Measurements from ENCODE around the gene PLEKHG4. TPM values are rescaled to one million over a fixed set of nuclear protein-coding genes. Genes with fewer than 3 reads are reported as not detected.

PLEKHG4 gene
- total RNA-seq, 2 experiments from 2014 or later: 7.7 to 12.8 TPM

DNA sequence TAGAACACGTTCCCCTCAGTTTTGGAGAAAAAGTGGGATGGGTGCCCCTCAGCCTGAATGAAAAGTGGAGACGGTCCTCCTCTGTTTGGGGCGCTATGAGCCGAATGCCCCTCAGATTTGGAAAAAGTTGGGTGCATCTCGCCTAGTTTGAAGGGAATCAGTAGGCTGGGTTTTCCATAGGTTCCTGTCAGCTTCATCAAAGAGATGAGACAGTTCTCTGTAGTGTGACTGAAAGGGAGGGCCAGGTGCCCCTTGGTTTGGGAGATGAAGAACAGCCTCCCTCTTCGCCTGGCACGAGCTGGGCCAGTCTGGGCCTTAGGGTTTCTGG lies 31.3 kb upstream of the PLEKHG4 start:
- CTCF ChIA-PET: interaction anchor here (0.7 to 5.8 kb wide), 16 partner anchors 13 to 230 kb away, joined by 3 to 41 read pairs (median 4); partner anchors contain the start of genes E2F4, ELMO3, FBXL8 and TMEM208
- peak overlapping the region; percentile 93 for H3K27ac Mint-ChIP-seq
- H3K4me3 Mint-ChIP-seq: peak overlapping the region; percentile 87
- peaks cover 43% of the 10 kb centered on the region for H3K4me1 Mint-ChIP-seq
- no peaks in the 10 kb centered on the region for H3K36me3 Mint-ChIP-seq
- H3K9me3 Mint-ChIP-seq (ENCODE audit: low read depth): no peaks in the 10 kb centered on the region
- no peak for DNase-seq
- ATAC-seq: no peak
- peaks cover 12% of the 10 kb centered on the region for H3K27me3 Mint-ChIP-seq

- Mint-ChIP-seq H3K9me3 (ENCODE audit: low read depth) (no peaks in the 10 kb centered on the region), H3K27me3 (peaks cover 12% of the 10 kb centered on the region), H3K27ac (peak within 1 kb of the TSS; percentile 93), H3K4me3 (peak within 1 kb of the TSS; percentile 87), H3K36me3 (no peaks in the 10 kb centered on the region), H3K4me1 (peaks cover 40% of the 10 kb centered on the region)
- CTCF ChIA-PET: interaction anchor here (0.7 to 5.8 kb wide), 16 partner anchors 12 to 354 kb away, joined by 3 to 41 read pairs (median 3); partner anchors contain the start of genes B3GNT9, E2F4, FBXL8 and TMEM208
- DNase-seq (peak; percentile 56), ATAC-seq (peak; percentile 15)
Observed at GRCh38 chr16:67248401-67249177, 30.7 kb upstream of the PLEKHG4 start, which contains the start of gene SLC9A5. TSS of gene SLC9A5 (plus strand) at chr16:67248979. CDS start at chr16:67249015, 36 bp downstream.

DNA sequence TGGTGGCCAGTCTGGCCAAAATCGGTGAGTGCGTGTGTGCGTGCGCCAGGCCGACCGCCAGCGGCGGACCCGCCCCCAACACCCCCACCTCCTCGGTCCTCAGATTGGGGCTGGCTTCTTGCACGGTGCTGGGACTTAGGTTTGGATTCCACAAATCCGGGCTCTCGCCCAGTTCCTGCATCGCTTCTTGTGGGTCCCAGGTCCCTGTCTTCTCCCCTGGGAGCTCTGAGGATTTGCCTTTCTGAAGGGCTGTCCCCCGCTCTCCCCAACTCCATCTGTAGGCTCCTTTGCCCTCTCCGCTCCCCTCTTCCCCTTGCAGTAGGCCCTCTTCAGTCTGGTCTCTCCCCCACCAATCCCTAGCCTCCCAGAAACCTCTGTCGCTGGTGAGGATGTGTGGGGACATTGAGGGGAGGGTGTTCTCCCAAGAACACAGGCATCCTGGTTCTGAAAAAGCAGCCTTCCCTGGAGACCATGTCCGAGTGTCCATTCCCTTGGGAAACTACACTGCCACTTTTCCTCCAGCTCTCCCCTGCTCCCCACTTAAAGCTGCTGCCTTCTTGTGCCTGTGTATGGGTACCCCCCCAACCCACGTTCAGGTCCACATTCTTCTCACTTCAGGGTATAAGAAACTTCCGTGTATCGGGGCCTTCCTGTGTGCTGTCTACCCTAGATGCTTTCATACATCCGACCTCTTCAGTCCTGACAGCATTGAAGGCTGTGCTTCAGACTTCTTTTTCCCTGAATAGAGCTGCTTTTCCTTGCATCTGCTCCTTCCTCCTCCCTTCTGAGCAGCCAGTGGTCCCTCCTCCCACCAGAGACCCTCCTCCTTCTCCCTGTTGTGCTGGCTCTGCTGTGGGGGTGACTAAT lies 29.9 kb upstream of the PLEKHG4 start:
- H3K27me3 Mint-ChIP-seq: peaks cover 12% of the 10 kb centered on the region
- peaks cover 32% of the 10 kb centered on the region for H3K4me1 Mint-ChIP-seq
- no peaks in the 10 kb centered on the region for H3K9me3 Mint-ChIP-seq (ENCODE audit: low read depth)
- CTCF ChIA-PET: interaction anchor here (0.7 to 5.8 kb wide), 13 partner anchors 11 to 354 kb away, joined by 3 to 30 read pairs (median 3); partner anchors contain the start of genes B3GNT9, FBXL8 and TRADD
- ATAC-seq (no peak), DNase-seq (no peak)
- H3K4me3 Mint-ChIP-seq: peak overlapping the region; percentile 87
- H3K27ac Mint-ChIP-seq: peak overlapping the region; percentile 32
- H3K36me3 Mint-ChIP-seq: no peaks in the 10 kb centered on the region

DNA sequence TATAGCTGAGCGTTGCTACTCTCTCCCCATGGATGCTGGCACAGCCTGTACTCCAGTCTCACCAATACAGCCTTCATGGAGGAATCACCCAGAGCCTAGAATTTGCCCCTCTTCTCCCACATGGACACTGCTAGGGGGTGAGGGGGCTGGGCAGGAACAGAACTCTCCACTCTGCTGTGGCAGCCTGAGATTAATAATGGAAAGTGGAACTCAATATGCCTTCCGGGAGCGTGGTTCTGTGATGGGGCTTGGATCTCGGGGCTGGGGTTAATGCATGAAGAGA lies 29.3 kb upstream of the PLEKHG4 start:
- H3K27me3 Mint-ChIP-seq: peaks cover 12% of the 10 kb centered on the region
- DNase-seq (no peak), ATAC-seq (no peak)
- peak overlapping the region; percentile 3 for H3K27ac Mint-ChIP-seq
- peak overlapping the region; percentile 87 for H3K4me3 Mint-ChIP-seq
- no peaks in the 10 kb centered on the region for H3K9me3 Mint-ChIP-seq (ENCODE audit: low read depth)
- CTCF ChIA-PET: interaction anchor here (0.9 to 5.8 kb wide), 7 partner anchors 11 to 355 kb away, joined by 3 to 30 read pairs (median 3); partner anchors contain the start of genes FBXL8 and TRADD
- H3K4me1 Mint-ChIP-seq: peaks cover 26% of the 10 kb centered on the region
- H3K36me3 Mint-ChIP-seq: no peaks in the 10 kb centered on the region

- H3K4me1 Mint-ChIP-seq: peaks cover 15% of the 10 kb centered on the region
- ATAC-seq: no peak
- H3K4me3 Mint-ChIP-seq: no peak overlapping the region
- H3K36me3 Mint-ChIP-seq: no peaks in the 10 kb centered on the region
- DNase-seq: no peak
- H3K9me3 Mint-ChIP-seq (ENCODE audit: low read depth): no peaks in the 10 kb centered on the region
- peaks cover 12% of the 10 kb centered on the region for H3K27me3 Mint-ChIP-seq
- no peak overlapping the region for H3K27ac Mint-ChIP-seq
- CTCF ChIA-PET: interaction anchor here (0.7 to 1.5 kb wide), 2 partner anchors 11 to 268 kb away, joined by 3 to 4 read pairs; no protein-coding TSS in a partner anchor
Observed at GRCh38 chr16:67252609-67253497, 26.5 kb upstream of the PLEKHG4 start.

GRCh38 chr16:67254801-67255552 lies 24.4 kb upstream of the PLEKHG4 start:
- no peaks in the 10 kb centered on the region for H3K9me3 Mint-ChIP-seq (ENCODE audit: low read depth)
- H3K27ac Mint-ChIP-seq: no peak overlapping the region
- ATAC-seq: no peak
- H3K4me3 Mint-ChIP-seq: no peak overlapping the region
- H3K36me3 Mint-ChIP-seq: no peaks in the 10 kb centered on the region
- CTCF ChIA-PET: no interaction called here
- H3K27me3 Mint-ChIP-seq: peaks cover 4% of the 10 kb centered on the region
- H3K4me1 Mint-ChIP-seq: peaks cover 2% of the 10 kb centered on the region
- DNase-seq: no peak

DNA sequence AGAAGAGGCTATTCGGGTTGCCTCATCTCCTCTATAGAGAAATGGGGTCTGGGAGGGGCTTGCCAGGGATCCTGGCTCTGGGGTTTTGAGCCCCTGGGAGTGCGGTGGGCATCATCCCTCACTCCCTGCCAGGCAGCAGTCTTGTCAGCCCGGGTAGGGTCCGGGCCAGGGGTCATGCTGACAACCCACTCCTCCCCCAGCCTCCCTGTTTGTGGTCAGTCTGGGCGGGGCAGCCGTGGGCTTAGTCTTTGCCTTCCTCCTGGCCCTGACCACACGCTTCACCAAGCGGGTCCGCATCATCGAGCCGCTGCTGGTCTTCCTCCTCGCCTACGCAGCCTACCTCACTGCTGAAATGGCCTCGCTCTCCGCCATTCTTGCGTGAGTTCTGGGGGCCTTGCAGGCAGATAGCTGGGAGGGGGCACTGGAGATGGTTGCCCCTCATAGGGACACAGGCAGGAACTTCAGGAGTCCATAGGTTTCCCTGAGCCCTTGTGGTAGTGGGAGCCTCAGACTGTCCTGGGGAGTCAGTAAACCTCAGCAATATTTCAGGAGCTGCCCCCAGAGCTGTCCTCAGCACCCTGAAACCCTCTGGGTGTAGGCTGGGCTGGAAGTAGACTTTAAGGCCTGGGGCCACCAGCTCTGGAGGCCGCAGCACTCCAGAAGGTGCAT lies 23.6 kb upstream of the PLEKHG4 start:
- CTCF ChIA-PET: interaction anchor here (0.8 to 1.1 kb wide), 2 partner anchors 9 to 12 kb away, joined by 3 to 4 read pairs; no protein-coding TSS in a partner anchor
- no peak overlapping the region for H3K27ac Mint-ChIP-seq
- H3K4me1 Mint-ChIP-seq: no peaks in the 10 kb centered on the region
- H3K36me3 Mint-ChIP-seq: no peaks in the 10 kb centered on the region
- ATAC-seq (no peak), DNase-seq (no peak)
- no peaks in the 10 kb centered on the region for H3K9me3 Mint-ChIP-seq (ENCODE audit: low read depth)
- H3K27me3 Mint-ChIP-seq: no peaks in the 10 kb centered on the region
- no peak overlapping the region for H3K4me3 Mint-ChIP-seq

DNA sequence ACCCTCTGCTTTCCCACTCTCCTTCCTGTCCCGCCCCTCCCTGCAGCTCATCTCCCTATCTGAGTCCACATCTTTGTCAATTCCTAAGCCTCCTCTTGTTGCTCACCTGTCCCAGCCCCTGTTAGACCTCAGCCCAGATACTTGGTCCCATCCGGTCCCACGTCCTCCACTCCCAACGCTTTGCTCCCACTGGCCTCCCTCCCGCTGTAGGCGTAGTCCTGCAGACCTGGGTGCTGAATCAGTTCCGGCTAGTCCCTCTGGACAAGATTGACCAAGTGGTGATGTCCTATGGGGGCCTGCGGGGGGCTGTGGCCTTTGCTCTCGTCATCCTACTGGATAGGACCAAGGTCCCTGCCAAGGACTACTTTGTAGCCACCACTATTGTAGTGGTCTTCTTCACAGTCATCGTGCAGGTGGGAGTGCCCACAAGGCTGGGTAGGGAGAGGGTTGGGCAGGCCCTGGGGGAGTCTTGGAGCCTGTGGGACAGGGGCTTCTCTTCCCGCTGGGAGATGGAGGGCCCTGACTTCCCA lies 22.6 kb upstream of the PLEKHG4 start:
- Mint-ChIP-seq H3K27ac (no peak overlapping the region), H3K9me3 (ENCODE audit: low read depth) (no peaks in the 10 kb centered on the region), H3K27me3 (no peaks in the 10 kb centered on the region), H3K36me3 (no peaks in the 10 kb centered on the region), H3K4me3 (no peak overlapping the region), H3K4me1 (no peaks in the 10 kb centered on the region)
- no peak for DNase-seq
- CTCF ChIA-PET: interaction anchor here (0.8 to 1.1 kb wide), 2 partner anchors 8 to 11 kb away, joined by 3 to 4 read pairs; no protein-coding TSS in a partner anchor
- no peak for ATAC-seq

DNA sequence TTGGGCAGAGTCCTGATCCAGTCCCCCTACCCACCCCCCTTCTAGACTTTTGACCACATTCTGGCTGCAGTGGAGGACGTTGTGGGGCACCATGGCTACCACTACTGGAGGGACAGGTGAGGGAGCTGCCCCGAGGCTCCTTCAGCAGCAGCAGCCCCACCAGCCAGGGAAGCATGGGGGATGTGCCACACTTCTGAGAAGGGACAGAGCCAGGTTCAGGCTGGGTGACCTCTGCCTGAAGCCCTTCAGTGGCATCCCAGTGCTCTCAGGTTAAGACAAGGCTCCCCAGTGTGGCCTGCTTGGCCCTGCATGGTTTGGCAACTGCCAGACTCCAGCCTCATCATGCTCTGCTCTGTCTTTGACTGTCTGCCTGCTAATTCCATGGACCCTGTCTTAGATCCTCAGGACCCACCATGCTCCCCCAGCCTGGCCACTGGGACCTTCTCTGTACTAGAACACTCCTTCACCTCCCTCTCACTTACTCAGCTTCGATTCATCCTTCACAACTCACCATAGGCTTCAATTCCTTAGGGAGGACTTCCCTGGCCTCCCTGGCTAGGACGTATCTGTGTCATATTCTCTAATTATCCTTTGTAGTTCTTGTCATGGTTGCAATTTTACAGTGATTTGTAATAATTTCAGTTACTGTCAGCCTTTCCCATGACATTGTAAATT lies 21.7 kb upstream of the PLEKHG4 start:
- Mint-ChIP-seq H3K4me1 (no peaks in the 10 kb centered on the region), H3K36me3 (no peaks in the 10 kb centered on the region), H3K4me3 (no peak overlapping the region), H3K27me3 (no peaks in the 10 kb centered on the region), H3K9me3 (ENCODE audit: low read depth) (no peaks in the 10 kb centered on the region), H3K27ac (no peak overlapping the region)
- ATAC-seq (no peak), DNase-seq (no peak)
- CTCF ChIA-PET: interaction anchor here (0.7 kb wide), 1 partner anchor 142 kb away, joined by 3 read pairs; no protein-coding TSS in a partner anchor

GRCh38 chr16:67258161-67258835 lies 21.0 kb upstream of the PLEKHG4 start:
- Mint-ChIP-seq H3K36me3 (no peaks in the 10 kb centered on the region), H3K4me1 (no peaks in the 10 kb centered on the region), H3K27me3 (no peaks in the 10 kb centered on the region), H3K9me3 (ENCODE audit: low read depth) (no peaks in the 10 kb centered on the region), H3K4me3 (no peak overlapping the region), H3K27ac (no peak overlapping the region)
- CTCF ChIA-PET: interaction anchor here (0.7 to 1.6 kb wide), 2 partner anchors 81 to 165 kb away, joined by 3 to 5 read pairs; no protein-coding TSS in a partner anchor
- DNase-seq: no peak
- ATAC-seq: no peak

GRCh38 chr16:67259705-67260104 lies 19.6 kb upstream of the PLEKHG4 start:
- no peaks in the 10 kb centered on the region for H3K4me1 Mint-ChIP-seq
- CTCF ChIA-PET: interaction anchor here (0.7 to 2.4 kb wide), 8 partner anchors 11 to 357 kb away, joined by 3 to 30 read pairs (median 6); partner anchors contain the start of genes FHOD1, KCTD19, LRRC36 and PLEKHG4
- H3K27ac Mint-ChIP-seq: no peak overlapping the region
- no peak for ATAC-seq
- no peaks in the 10 kb centered on the region for H3K36me3 Mint-ChIP-seq
- no peaks in the 10 kb centered on the region for H3K9me3 Mint-ChIP-seq (ENCODE audit: low read depth)
- H3K4me3 Mint-ChIP-seq: no peak overlapping the region
- no peak for DNase-seq
- H3K27me3 Mint-ChIP-seq: no peaks in the 10 kb centered on the region

All from activated CD8-positive, alpha-beta memory T cell treated with anti-CD3 and anti-CD28 coated beads, Interleukin-2, amount 10 ng/mL, durations not matched to agents 7 days and 5 days (primary cell).